Fibroblast of villous mesenchyme (primary cell): ENCODE data around the gene CNTNAP2. TPM values are rescaled to one million over a fixed set of nuclear protein-coding genes. Genes with fewer than 3 reads are reported as not detected.

Experiments
- DNase-seq: peaks from one replicate; pipeline ENCODE4 v3.0.0-alpha.2; 2010; ENCODE audit warnings: low read depth
- H3K4me3 ChIP-seq: 2 replicates; pipeline ENCODE4 v1.5.1; 2011; ENCODE audit warnings: low read depth, mild to moderate bottlenecking, low read length
- CTCF ChIP-seq: IDR thresholded peaks from 2 replicates; pipeline ENCODE4 v1.5.1; 2012; ENCODE audit warnings: low read depth, mild to moderate bottlenecking, low read length; ENCODE audit not compliant: insufficient read depth
- total RNA-seq: library from RNA; depleted of rRNA; stranded (reverse); fragments of >200 nt; gene quantifications from 2 replicates; pipeline ENCODE4 v1.2.3, GENCODE V29; 2012

Gene CNTNAP2
- total RNA-seq, 1 donor, result not detected

GRCh38 chr7:146702898-146703297 lies 586.3 kb downstream of the CNTNAP2 start:
- no peak overlapping the region for H3K4me3 ChIP-seq
- no peak for DNase-seq
- TF ChIP-seq CTCF, result no peak

GRCh38 chr7:146709451-146710027 lies 592.9 kb downstream of the CNTNAP2 start:
- no peak for TF ChIP-seq CTCF
- H3K4me3 ChIP-seq, result no peak overlapping the region
- DNase-seq, result no peak

GRCh38 chr7:146713205-146713604 lies 596.6 kb downstream of the CNTNAP2 start:
- no peak for TF ChIP-seq CTCF
- no peak overlapping the region for H3K4me3 ChIP-seq
- DNase-seq, result no peak

- no peak for TF ChIP-seq CTCF
- no peak for DNase-seq
- H3K4me3 ChIP-seq, result no peak overlapping the region
Observed at GRCh38 chr7:146713934-146714333, 597.3 kb downstream of the CNTNAP2 start.

GRCh38 chr7:146720195-146720594 lies 603.6 kb downstream of the CNTNAP2 start:
- TF ChIP-seq CTCF, result no peak
- no peak overlapping the region for H3K4me3 ChIP-seq
- DNase-seq, result no peak

GRCh38 chr7:146722986-146723385 lies 606.4 kb downstream of the CNTNAP2 start:
- DNase-seq, result no peak
- no peak for TF ChIP-seq CTCF
- H3K4me3 ChIP-seq, result no peak overlapping the region

- no peak overlapping the region for H3K4me3 ChIP-seq
- DNase-seq, result no peak
- no peak for TF ChIP-seq CTCF
Observed at GRCh38 chr7:146725520-146725919, 608.9 kb downstream of the CNTNAP2 start.
